ENCODE measurements around the gene SLC8A1.

GRCh38 chr2:40396124-40396523 is 55.8 kb downstream of the SLC8A1 start:
- TF ChIP-seq, protein P1, sequence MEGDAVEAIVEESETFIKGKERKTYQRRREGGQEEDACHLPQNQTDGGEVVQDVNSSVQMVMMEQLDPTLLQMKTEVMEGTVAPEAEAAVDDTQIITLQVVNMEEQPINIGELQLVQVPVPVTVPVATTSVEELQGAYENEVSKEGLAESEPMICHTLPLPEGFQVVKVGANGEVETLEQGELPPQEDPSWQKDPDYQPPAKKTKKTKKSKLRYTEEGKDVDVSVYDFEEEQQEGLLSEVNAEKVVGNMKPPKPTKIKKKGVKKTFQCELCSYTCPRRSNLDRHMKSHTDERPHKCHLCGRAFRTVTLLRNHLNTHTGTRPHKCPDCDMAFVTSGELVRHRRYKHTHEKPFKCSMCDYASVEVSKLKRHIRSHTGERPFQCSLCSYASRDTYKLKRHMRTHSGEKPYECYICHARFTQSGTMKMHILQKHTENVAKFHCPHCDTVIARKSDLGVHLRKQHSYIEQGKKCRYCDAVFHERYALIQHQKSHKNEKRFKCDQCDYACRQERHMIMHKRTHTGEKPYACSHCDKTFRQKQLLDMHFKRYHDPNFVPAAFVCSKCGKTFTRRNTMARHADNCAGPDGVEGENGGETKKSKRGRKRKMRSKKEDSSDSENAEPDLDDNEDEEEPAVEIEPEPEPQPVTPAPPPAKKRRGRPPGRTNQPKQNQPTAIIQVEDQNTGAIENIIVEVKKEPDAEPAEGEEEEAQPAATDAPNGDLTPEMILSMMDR (IDR thresholded peaks at IDR 0.05): no peak
- no peak for TF ChIP-seq POLR2A (IDR thresholded peaks at IDR 0.05)
